Thymus (tissue), 11 donors: Measurements from ENCODE around the gene TEX52. TPM values are rescaled to one million over a fixed set of nuclear protein-coding genes. Genes with fewer than 3 reads are reported as not detected.

Source experiments
- DNase-seq, 9 donors: peaks; one replicate each; pipeline ENCODE4 v3.0.0-alpha.2; 2013; ENCODE audit warnings: low spot score in 9 of 9, low read depth in 6 of 9, missing footprints in 1 of 9
- H3K27ac ChIP-seq, 2 donors: one replicate each; pipeline ENCODE4 v1.5.1; 2013; ENCODE audit warnings: control low read depth in 1 of 2, low read depth in 1 of 2, low read length in 1 of 2, mild to moderate bottlenecking in 1 of 2, moderate library complexity in 1 of 2
- H3K27me3 ChIP-seq, 2 donors: one replicate each; pipeline ENCODE4 v1.5.1; 2013; ENCODE audit warnings: low read length in 1 of 2; ENCODE audit not compliant: control insufficient read depth in 2 of 2, insufficient read depth in 1 of 2
- H3K36me3 ChIP-seq, 2 donors: one replicate each; pipeline ENCODE4 v1.5.1; 2013; ENCODE audit warnings: low read length in 1 of 2, mild to moderate bottlenecking in 1 of 2, moderate library complexity in 1 of 2; ENCODE audit not compliant: control insufficient read depth in 2 of 2, insufficient read depth in 2 of 2
- H3K4me1 ChIP-seq, 2 donors: one replicate each; pipeline ENCODE4 v1.5.1; 2013; ENCODE audit warnings: low read length in 2 of 2; ENCODE audit not compliant: control insufficient read depth in 2 of 2, insufficient read depth in 2 of 2
- H3K4me3 ChIP-seq, 2 donors: one replicate each; pipeline ENCODE4 v1.5.1; 2013; ENCODE audit warnings: low read length in 2 of 2, control low read depth in 1 of 2, mild to moderate bottlenecking in 1 of 2
- H3K9me3 ChIP-seq, 2 donors: one replicate each; pipeline ENCODE4 v1.5.1; 2013; ENCODE audit warnings: low read length in 1 of 2, mild to moderate bottlenecking in 1 of 2; ENCODE audit not compliant: control insufficient read depth in 2 of 2, insufficient read depth in 1 of 2
- WGBS: extraction: QIAGEN DNeasy Blood & Tissue Kit; methylation state at CpG from one replicate; pipeline ENCODE4 v1.1.7; 2013; 5-methylcytosine and 5-hydroxymethylcytosine counted together
- polyA plus RNA-seq: library from polyadenylated mRNA; stranded (reverse); fragments of 200-250 nt; gene quantifications from one replicate; pipeline ENCODE4 v1.2.3, GENCODE V29; 2013
- total RNA-seq: library from RNA; stranded (reverse); fragments of 120-200 nt; gene quantifications from one replicate; pipeline ENCODE4 v1.2.4, GENCODE V29; 2013
- donor health status: healthy.

TEX52 gene
- total and polyA plus RNA-seq, 2 donors = 0.09 TPM; not detected in 1

DNA sequence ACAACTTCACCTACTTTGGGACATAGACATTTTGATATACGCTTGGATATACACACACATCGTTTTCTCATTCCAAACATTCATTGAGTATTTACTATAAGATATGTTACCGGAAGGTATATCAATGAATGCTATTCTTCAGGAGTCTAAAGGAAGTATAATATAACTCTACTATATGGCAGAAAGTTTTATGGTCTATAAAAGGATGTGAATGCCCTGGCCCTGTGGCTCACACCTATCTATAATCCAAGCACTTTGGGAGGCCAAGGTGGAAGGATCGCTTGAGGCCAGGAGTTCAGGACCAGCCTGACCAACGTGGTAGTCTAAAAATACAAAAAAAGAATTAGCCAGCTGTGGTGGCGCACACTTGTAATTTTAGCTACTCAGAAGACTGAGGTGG, 27.6 kb downstream of the TEX52 start:
- DNase-seq = no peak
- Histone ChIP-seq H3K27ac (no peak overlapping the region), H3K4me3 (no peak overlapping the region), H3K27me3 (peaks cover 0 to under 1% of the 10 kb centered on the region in 2 donors), H3K4me1 (no peaks in the 10 kb centered on the region), H3K36me3 (peaks cover 50 to 55% of the 10 kb centered on the region in 2 donors), H3K9me3 (no peaks in the 10 kb centered on the region)
- 98% methylated on average over 6 of the region's 6 CpGs for WGBS

DNA sequence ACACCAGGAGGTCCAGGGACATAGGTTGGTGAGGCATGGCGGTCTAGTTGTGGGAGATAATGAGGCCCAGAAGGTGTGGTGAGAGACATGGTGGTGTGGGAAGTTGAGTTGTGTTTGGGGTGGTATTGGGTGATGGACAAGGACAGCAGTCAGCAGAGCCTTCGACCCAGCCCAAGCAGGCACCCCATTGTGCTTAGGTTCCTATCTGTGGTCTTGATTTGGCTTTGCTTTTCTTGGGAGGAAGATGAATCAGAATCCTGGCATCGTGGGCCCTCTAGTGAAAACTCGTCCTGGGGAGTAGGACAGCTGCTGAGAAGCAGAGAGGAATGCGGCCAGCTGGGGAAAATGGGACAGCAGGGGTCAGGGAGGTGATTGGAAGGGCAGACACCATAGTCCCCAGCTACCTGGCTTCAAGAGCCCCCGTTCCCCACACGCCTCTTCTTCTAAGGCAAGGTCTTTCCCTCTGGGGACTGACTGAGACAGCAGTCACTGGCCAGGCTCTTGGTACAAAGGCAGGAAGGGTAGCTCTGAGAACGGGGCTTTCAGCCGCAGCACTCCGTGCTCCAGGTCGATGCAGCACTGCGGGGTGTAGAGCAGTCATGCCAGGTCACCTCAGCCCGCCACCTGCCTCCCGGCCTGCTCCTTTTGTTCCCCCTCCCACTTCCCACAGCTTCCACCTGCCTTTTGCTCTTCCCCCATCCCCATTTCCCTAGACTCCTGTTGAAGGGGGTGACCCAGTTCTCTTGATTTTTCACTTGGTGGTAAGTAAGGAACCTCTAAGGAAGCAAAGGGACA, 29.9 kb downstream of the TEX52 start:
- Histone ChIP-seq H3K27ac (no peak overlapping the region), H3K27me3 (no peaks in the 10 kb centered on the region), H3K36me3 (peaks cover 73 to 78% of the 10 kb centered on the region in 2 donors), H3K4me3 (no peak overlapping the region), H3K9me3 (no peaks in the 10 kb centered on the region), H3K4me1 (no peaks in the 10 kb centered on the region)
- no peak for DNase-seq
- 93% methylated on average over 14 of the region's 14 CpGs for WGBS

DNA sequence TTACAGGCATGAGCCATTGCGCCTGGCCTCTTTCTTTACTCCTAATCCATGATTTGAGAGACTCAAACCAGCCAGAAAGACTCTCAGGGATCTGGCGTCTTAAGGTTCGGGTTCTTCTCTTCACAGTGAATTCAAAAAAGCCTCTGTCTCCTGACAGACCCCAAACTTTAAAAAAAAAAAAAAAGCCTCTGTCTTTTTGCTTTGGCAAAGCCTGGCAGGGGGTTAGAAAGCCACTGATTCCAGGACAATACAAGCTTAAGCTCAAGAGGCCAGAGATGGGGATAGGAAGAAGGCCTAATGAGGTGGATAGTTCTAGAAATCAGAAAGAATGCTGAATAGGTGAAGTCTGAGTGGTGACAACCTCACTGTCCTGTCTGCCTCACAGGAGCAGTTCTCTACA, 30.8 kb downstream of the TEX52 start:
- no peaks in the 10 kb centered on the region for H3K4me1 ChIP-seq
- WGBS = 98% methylated on average over 3 of the region's 3 CpGs
- H3K36me3 ChIP-seq = peaks cover 79 to 80% of the 10 kb centered on the region in 2 donors
- H3K27ac ChIP-seq = no peak overlapping the region
- no peak for DNase-seq
- H3K4me3 ChIP-seq = no peak overlapping the region
- no peaks in the 10 kb centered on the region for H3K9me3 ChIP-seq
- H3K27me3 ChIP-seq = no peaks in the 10 kb centered on the region

DNA sequence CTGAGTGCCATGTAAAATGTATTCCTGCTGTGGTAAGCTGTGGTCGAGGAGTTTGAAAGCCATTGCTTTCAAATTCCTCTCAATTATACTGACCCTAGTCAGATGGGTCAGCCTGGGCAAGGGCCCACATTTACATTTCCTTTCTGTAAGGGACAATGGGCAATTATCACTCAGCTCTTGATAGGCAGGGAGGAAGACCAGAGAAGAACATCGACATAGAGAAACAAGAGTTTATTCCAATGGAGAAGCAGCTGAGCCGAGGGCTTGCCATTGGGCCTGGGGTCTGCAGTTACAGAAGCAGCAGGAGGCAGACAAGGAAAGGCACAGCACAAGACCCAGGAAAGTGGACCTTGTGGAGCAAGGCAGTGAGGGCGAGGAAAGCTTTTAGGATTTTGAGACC, 31.7 kb downstream of the TEX52 start:
- no peak for DNase-seq
- H3K36me3 ChIP-seq = peaks cover 82 to 83% of the 10 kb centered on the region in 2 donors
- no peaks in the 10 kb centered on the region for H3K9me3 ChIP-seq
- no peak overlapping the region for H3K27ac ChIP-seq
- H3K27me3 ChIP-seq = no peaks in the 10 kb centered on the region
- WGBS = 97% methylated on average over 4 of the region's 4 CpGs
- no peaks in the 10 kb centered on the region for H3K4me1 ChIP-seq
- H3K4me3 ChIP-seq = no peak overlapping the region

DNA sequence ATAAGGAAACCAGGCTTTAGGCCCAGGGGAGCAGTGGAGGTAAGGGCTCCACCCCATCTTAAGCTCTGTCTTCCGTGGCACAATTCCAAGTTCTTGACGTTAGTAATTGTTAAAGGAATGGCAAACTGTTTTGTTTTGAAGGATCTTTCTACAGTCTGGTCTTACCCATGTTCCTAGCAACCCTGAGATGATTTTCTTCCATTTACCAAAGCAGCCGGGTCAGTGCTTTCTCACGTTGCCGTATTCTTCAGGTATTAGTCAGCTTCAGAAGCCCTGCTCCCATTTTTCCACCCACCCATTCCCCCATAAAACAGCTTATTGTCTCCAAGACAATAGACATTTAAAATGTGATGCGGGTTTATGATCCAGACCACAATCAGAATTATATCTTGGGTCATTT, 32.3 kb downstream of the TEX52 start:
- H3K27ac ChIP-seq = no peak overlapping the region
- DNase-seq = no peak
- H3K9me3 ChIP-seq = no peaks in the 10 kb centered on the region
- H3K4me3 ChIP-seq = no peak overlapping the region
- no peaks in the 10 kb centered on the region for H3K27me3 ChIP-seq
- peaks cover 86% of the 10 kb centered on the region in 2 donors for H3K36me3 ChIP-seq
- no peaks in the 10 kb centered on the region for H3K4me1 ChIP-seq
- 98% methylated on average over 6 of the region's 6 CpGs for WGBS

DNA sequence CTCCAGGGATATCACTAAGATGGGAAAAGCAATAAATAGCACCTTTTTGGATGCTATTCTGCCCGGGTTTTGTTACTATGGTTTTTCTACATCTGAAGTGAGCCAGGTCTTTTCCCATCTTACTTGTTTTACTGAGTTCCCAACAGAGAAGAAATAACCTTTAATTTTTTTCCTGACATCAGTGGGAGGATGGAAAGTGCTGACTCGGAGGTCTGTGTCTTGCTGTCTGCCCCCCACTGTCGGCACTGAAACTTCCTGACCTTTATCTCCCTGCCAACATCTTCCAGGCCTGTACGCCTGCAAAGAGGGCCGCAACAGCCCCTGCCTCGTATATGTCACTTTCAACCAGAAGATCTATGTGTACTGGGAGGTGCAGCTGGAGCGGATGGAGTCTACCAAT, 33.4 kb downstream of the TEX52 start:
- H3K27ac ChIP-seq = no peak overlapping the region
- peaks cover 88 to 90% of the 10 kb centered on the region in 2 donors for H3K36me3 ChIP-seq
- 96% methylated on average over 7 of the region's 7 CpGs for WGBS
- DNase-seq = no peak
- H3K4me3 ChIP-seq = no peak overlapping the region
- H3K27me3 ChIP-seq = no peaks in the 10 kb centered on the region
- H3K4me1 ChIP-seq = no peaks in the 10 kb centered on the region
- no peaks in the 10 kb centered on the region for H3K9me3 ChIP-seq

DNA sequence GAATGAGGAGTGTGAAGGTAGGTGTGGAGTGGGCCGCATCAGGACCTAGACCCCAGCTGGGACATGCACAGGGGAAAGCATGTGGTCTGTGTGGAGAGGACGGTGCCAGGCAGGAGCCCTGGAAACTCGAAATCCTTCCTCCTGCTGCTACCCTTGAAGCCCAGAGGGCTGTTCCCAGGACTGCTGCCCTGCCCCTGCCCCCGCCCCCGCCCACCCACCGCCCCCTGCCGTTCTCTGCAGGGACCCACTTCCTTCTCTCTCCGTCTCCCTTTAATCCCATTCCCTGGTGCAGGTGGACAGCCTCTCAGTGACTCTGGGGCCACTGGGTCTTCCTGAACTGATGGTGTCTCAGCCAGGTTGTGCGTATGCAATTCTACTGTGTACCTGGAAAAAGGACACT, 36.4 kb downstream of the TEX52 start:
- 97% methylated on average over 9 of the region's 9 CpGs for WGBS
- Histone ChIP-seq H3K27ac (no peak overlapping the region), H3K36me3 (peaks cover 76 to 81% of the 10 kb centered on the region in 2 donors), H3K4me3 (no peak overlapping the region), H3K4me1 (peaks cover 0 to under 1% of the 10 kb centered on the region in 2 donors), H3K27me3 (no peaks in the 10 kb centered on the region), H3K9me3 (no peaks in the 10 kb centered on the region)
- no peak for DNase-seq

DNA sequence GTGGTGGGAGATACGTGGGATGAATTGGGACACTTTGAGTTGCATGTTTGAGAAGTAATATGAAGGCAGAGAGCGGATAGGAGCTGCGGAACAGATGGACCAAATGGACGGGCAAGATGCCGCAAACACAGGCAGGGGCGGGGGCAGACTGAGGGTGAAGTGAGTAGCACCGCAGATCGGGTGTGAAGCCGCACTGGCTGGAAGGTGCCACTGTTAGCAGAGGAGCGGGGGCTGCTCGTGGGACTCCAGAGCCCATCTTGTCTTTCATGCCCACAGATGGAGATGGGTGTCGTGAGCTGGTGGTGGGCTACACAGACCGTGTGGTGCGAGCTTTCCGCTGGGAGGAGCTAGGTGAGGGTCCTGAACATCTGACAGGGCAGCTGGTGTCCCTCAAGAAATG, 37.0 kb downstream of the TEX52 start:
- Histone ChIP-seq H3K4me3 (no peak overlapping the region), H3K27ac (no peak overlapping the region), H3K4me1 (peaks cover 0 to 4% of the 10 kb centered on the region in 2 donors), H3K27me3 (no peaks in the 10 kb centered on the region), H3K9me3 (no peaks in the 10 kb centered on the region), H3K36me3 (peaks cover 70 to 75% of the 10 kb centered on the region in 2 donors)
- 97% methylated on average over 15 of the region's 15 CpGs for WGBS
- DNase-seq = no peak

DNA sequence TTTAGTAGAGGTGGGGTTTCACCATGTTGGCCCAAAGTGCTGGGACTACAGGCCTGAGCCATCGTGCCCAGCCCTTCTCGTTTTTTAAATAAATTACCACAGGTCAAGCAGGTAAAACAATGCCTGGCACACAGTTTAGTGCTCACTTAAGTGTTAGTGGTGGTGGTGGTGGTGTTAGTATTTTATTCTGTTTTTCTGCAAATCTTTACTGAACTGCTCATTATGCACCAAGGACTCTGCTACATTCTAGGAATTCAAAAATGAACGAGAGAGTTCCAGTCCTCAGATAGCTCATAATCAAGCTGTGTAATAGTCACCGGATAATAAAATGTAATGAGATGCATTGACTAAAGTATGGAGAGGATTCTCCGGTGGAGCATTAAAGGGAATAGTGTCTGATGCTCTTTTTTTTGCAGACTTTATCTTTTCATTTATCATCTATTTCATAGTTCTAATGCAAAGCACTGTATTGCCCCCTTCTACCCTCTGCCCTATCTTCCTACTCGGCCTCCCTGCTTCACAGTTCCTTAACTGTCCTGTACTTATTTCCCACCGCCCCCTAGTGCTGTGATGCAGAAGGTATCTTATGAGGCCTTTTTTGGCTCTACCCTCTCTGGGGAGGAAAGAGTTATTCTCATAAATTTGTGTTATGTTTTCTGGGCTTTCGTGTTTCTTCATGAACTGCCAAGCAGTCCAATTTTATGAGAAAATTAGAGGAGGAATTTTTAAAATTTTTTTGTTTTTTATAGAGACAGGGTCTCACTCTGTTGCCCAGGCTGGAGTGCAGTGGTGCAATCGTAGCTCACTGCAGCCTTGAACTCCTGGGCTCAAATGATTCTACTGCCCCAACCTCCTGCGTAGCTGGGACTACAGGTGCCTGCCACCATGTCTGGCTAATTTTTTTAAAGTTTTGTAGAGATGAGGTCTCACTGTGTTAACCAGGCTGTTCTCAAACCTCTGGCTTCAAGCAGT, 43.3 kb downstream of the TEX52 start:
- 24% methylated on average over 10 of the region's 10 CpGs for WGBS
- peaks cover 15 to 21% of the 10 kb centered on the region in 2 donors for H3K36me3 ChIP-seq
- DNase-seq = peak in 6 of 9 donors; percentile 37 to 79 (median 54)

More for the DNA sequence above, 43.3 kb downstream of the TEX52 start:
- H3K27ac ChIP-seq = peak overlapping the region; percentile 84 to 96
- no peaks in the 10 kb centered on the region for H3K9me3 ChIP-seq
- peaks cover 5 to 15% of the 10 kb centered on the region in 2 donors for H3K4me1 ChIP-seq
- H3K27me3 ChIP-seq = no peaks in the 10 kb centered on the region
- peak overlapping the region; percentile 57 to 66 for H3K4me3 ChIP-seq
